GM18519 (cell line): ENCODE measurements around the gene CDC14B.
"Not testable (repeated sequence)": the region's sequence is repeated elsewhere in the genome, so short reads cannot be mapped to it uniquely, and the experiment has no call there.

ENCODE experiments used
- ATAC-seq: cut with Tn5 transposase; IDR thresholded peaks from one replicate; pipeline ENCODE4 v1.9.1; 2021; ENCODE audit warnings: mild to moderate bottlenecking, moderate library complexity; ENCODE audit not compliant: unreplicated experiment, low FRiP score

CDC14B gene

GRCh38 chr9:96505316-96505991 is 114.2 kb downstream of the CDC14B start:
- ATAC-seq = no peak

GRCh38 chr9:96503918-96504317 is 115.7 kb downstream of the CDC14B start:
- ATAC-seq = no peak

- ATAC-seq = not testable (repeated sequence)
Measured at GRCh38 chr9:96503374-96503748, 116.3 kb downstream of the CDC14B start.

- no peak for ATAC-seq
Measured at GRCh38 chr9:96502539-96503373, 116.9 kb downstream of the CDC14B start.

- no peak for ATAC-seq
Measured at GRCh38 chr9:96501633-96502538, 117.8 kb downstream of the CDC14B start.

GRCh38 chr9:96500696-96501632 is 118.7 kb downstream of the CDC14B start:
- ATAC-seq = no peak

GRCh38 chr9:96499257-96499656 is 120.4 kb downstream of the CDC14B start:
- no peak for ATAC-seq

- ATAC-seq = no peak
Measured at GRCh38 chr9:96498796-96499195, 120.8 kb downstream of the CDC14B start.

GRCh38 chr9:96497117-96497399 is 122.6 kb downstream of the CDC14B start:
- ATAC-seq = no peak

GRCh38 chr9:96496368-96497116 is 123.1 kb downstream of the CDC14B start:
- no peak for ATAC-seq

GRCh38 chr9:96495341-96495740 is 124.3 kb downstream of the CDC14B start:
- ATAC-seq = no peak

GRCh38 chr9:96494215-96494800 is 125.3 kb downstream of the CDC14B start:
- ATAC-seq = no peak

GRCh38 chr9:96493757-96494156 is 125.9 kb downstream of the CDC14B start:
- ATAC-seq = no peak

GRCh38 chr9:96492993-96493531 is 126.6 kb downstream of the CDC14B start:
- no peak for ATAC-seq

- ATAC-seq = no peak
Measured at GRCh38 chr9:96491880-96492525, 127.6 kb downstream of the CDC14B start.

GRCh38 chr9:96491079-96491879 is 128.4 kb downstream of the CDC14B start:
- ATAC-seq = no peak

GRCh38 chr9:96490534-96491078 is 129.0 kb downstream of the CDC14B start:
- ATAC-seq = no peak
